AG10803 (cell line): Measurements from ENCODE around the gene DPPA5.

Source experiments
- DNase-seq: peaks from one replicate; pipeline ENCODE4 v3.0.0; 2010; ENCODE audit warnings: low read depth
- H3K4me3 ChIP-seq: 2 replicates; pipeline ENCODE4 v1.5.1; 2011; ENCODE audit warnings: mild to moderate bottlenecking, low read length, control low read depth
- CTCF ChIP-seq: conservative IDR thresholded peaks from 2 replicates; pipeline ENCODE4 v1.5.1; 2011; ENCODE audit warnings: mild to moderate bottlenecking, low read length, control low read depth, inconsistent platforms

Gene DPPA5

GRCh38 chr6:73342174-73342573, 11.9 kb downstream of the DPPA5 start:
- no peak overlapping the region for H3K4me3 ChIP-seq
- DNase-seq: no peak
- TF ChIP-seq CTCF: no peak

- no peak for DNase-seq
- TF ChIP-seq CTCF: no peak
- H3K4me3 ChIP-seq: no peak overlapping the region
Measured at GRCh38 chr6:73341335-73341734, 12.7 kb downstream of the DPPA5 start.

GRCh38 chr6:73340048-73340447, 14.0 kb downstream of the DPPA5 start:
- no peak overlapping the region for H3K4me3 ChIP-seq
- TF ChIP-seq CTCF: no peak
- no peak for DNase-seq

- DNase-seq: no peak
Measured at GRCh38 chr6:73339340-73339739, 14.7 kb downstream of the DPPA5 start.

GRCh38 chr6:73329201-73329600, 24.9 kb downstream of the DPPA5 start:
- no peak overlapping the region for H3K4me3 ChIP-seq
- DNase-seq: no peak
- TF ChIP-seq CTCF: no peak

More at GRCh38 chr6:73339340-73339739, 14.7 kb downstream of the DPPA5 start:
- no peak overlapping the region for H3K4me3 ChIP-seq
- no peak for TF ChIP-seq CTCF

- no peak overlapping the region for H3K4me3 ChIP-seq
- no peak for DNase-seq
- no peak for TF ChIP-seq CTCF
Measured at GRCh38 chr6:73328790-73329189, 25.3 kb downstream of the DPPA5 start.

GRCh38 chr6:73325656-73326055, 28.4 kb downstream of the DPPA5 start:
- no peak for DNase-seq
- no peak for TF ChIP-seq CTCF
- H3K4me3 ChIP-seq: no peak overlapping the region
